K562 (cell line): ENCODE results near the gene GADD45GIP1. TPM values are rescaled to one million over a fixed set of nuclear protein-coding genes. Genes with fewer than 3 reads are reported as not detected.
A peak's percentile ranks its signal among the peaks of the same experiment; 100 is the strongest.

Experiments used
- DNMT1 ChIP-seq: fragments of 450-650 bp; IDR thresholded peaks from 2 replicates; pipeline ENCODE4 v1.6.1; 2016; ENCODE audit warnings: antibody characterized with exemption, mild to moderate bottlenecking
- HIVEP1 ChIP-seq: fragments of 250-450 bp; sonication (Bioruptor Pico); IDR thresholded peaks from 2 replicates; pipeline ENCODE4 v1.4.0; 2020; ENCODE audit warnings: mild to moderate bottlenecking
- IFI16 ChIP-seq: fragments of 250-450 bp; sonication (Bioruptor Pico); IDR thresholded peaks from 2 replicates; pipeline ENCODE4 v2.1.2; 2022; ENCODE audit warnings: mild to moderate bottlenecking, inconsistent platforms
- IRF2 ChIP-seq: sonication (generic); formaldehyde crosslinking; IDR thresholded peaks from 2 replicates; pipeline ENCODE4 v1.8.1; 2022; ENCODE audit warnings: mild to moderate bottlenecking, missing genetic modification reagents
- MXI1 ChIP-seq: IDR thresholded peaks from 2 replicates; pipeline ENCODE4 v1.6.1; 2011; ENCODE audit warnings: low read depth, mild to moderate bottlenecking, improper control_type of control experiment, low read length
- NR2C2 ChIP-seq, 2 experiments: fragments of 200-800 bp in 1 of 2; sonication (Bioruptor generic) in 1 of 2; sonication (generic) in 1 of 2; formaldehyde crosslinking in 1 of 2; IDR thresholded peaks; 2 replicates each; pipeline versions ENCODE4 v1.6.1 to v1.8.0; 2016 to 2022; ENCODE audit warnings: mild to moderate bottlenecking in 1 of 2, missing compliant biosample characterization in 1 of 2, missing genetic modification characterization in 1 of 2, missing genetic modification reagents in 1 of 2
- NUFIP1 ChIP-seq: fragments of 450-650 bp; IDR thresholded peaks from 2 replicates; pipeline ENCODE4 v1.6.1; 2018; ENCODE audit not compliant: partially characterized antibody
- PTRF ChIP-seq: fragments of 450-650 bp; IDR thresholded peaks from 2 replicates; pipeline ENCODE4 v1.6.1; 2016; ENCODE audit warnings: mild to moderate bottlenecking, missing genetic modification characterization, missing compliant biosample characterization
- SAP30 ChIP-seq: fragments of 200-600 bp; sonication (generic); IDR thresholded peaks from 2 replicates; pipeline ENCODE4 v1.6.1; 2012; ENCODE audit warnings: borderline replicate concordance, low read depth, mild to moderate bottlenecking, moderate library complexity, low read length, control low read depth, inconsistent platforms; ENCODE audit not compliant: insufficient read depth, poor library complexity, severe bottlenecking
- SIRT6 ChIP-seq: IDR thresholded peaks from one replicate; pipeline ENCODE4 v1.6.1; 2012; ENCODE audit warnings: low read depth, mild to moderate bottlenecking, control low read depth, inconsistent platforms, low read length, moderate library complexity
- TAF1 ChIP-seq: IDR thresholded peaks from 2 replicates; pipeline ENCODE4 v1.6.1; 2011; ENCODE audit warnings: mild to moderate bottlenecking, low read length, moderate library complexity; ENCODE audit not compliant: insufficient read depth, control insufficient read depth, severe bottlenecking; ENCODE audit errors: extremely low read depth
- ZNF212 ChIP-seq: fragments of 450-650 bp; formaldehyde crosslinking; IDR thresholded peaks from 2 replicates; pipeline ENCODE4 v1.4.0; 2020; ENCODE audit warnings: mild to moderate bottlenecking
- ZNF586 ChIP-seq: fragments of 450-650 bp; formaldehyde crosslinking; conservative IDR thresholded peaks from 2 replicates; pipeline ENCODE4 v1.4.0; 2020; ENCODE audit warnings: mild to moderate bottlenecking, moderate library complexity
- polyA plus RNA-seq, 8 experiments: library from polyadenylated mRNA; depleted of rRNA in 4 of 8; stranded (reverse) in 5 of 8; unstranded in 3 of 8; fragments of >200 nt; fragmentation: Nextera tagmentation in 2 of 8; fragmentation: Illumina TruSeq in 1 of 8; extraction: Ambion mirVana in 2 of 8; extraction: Trizol in 1 of 8; gene quantifications; 2 replicates each; pipeline versions ENCODE4 v1.2.1 to v1.2.3, GENCODE V29; 2011 to 2014; ENCODE audit warnings: inconsistent platforms in 1 of 8, missing spikeins in 1 of 8
- total RNA-seq, 7 experiments: library from RNA; depleted of rRNA in 6 of 7; stranded (reverse); fragments of >200 nt in 6 of 7; fragmentation: Illumina TruSeq in 2 of 7; extraction: Trizol in 2 of 7; gene quantifications; 2 replicates each; pipeline versions ENCODE4 v1.2.1 to v1.2.3, GENCODE V29; 2011 to 2021; ENCODE audit warnings: low replicate concordance in 1 of 7
- TF ChIP-seq, protein P1 (sequence below): sonication (generic); formaldehyde crosslinking; IDR thresholded peaks from 2 replicates; pipeline ENCODE4 v1.4.0; 2020; ENCODE audit warnings: mild to moderate bottlenecking, missing genetic modification reagents
- TF ChIP-seq, protein P2 (sequence below): sonication (generic); formaldehyde crosslinking; IDR thresholded peaks from 2 replicates; pipeline ENCODE4 v1.8.1; 2023; ENCODE audit warnings: mild to moderate bottlenecking, missing genetic modification reagents
- TF ChIP-seq, protein P3 (sequence below), 2 experiments: fragments of 450-650 bp in 1 of 2; sonication (generic) in 1 of 2; formaldehyde crosslinking; conservative IDR thresholded peaks; 2 replicates each; pipeline versions ENCODE4 v1.4.0 to v1.8.1; 2020 to 2022; ENCODE audit warnings: mild to moderate bottlenecking in 1 of 2, missing genetic modification reagents in 1 of 2
- TF ChIP-seq, protein P4 (sequence below): IDR thresholded peaks from 2 replicates; pipeline ENCODE4 v1.6.1; 2014; ENCODE audit warnings: antibody characterized with exemption
- TF ChIP-seq, protein P5 (sequence below): sonication (generic); formaldehyde crosslinking; IDR thresholded peaks from 2 replicates; pipeline ENCODE4 v1.8.0; 2022; ENCODE audit warnings: mild to moderate bottlenecking, missing genetic modification reagents
- TF ChIP-seq, protein P6 (sequence below): fragments of 250-450 bp; sonication (Bioruptor Pico); IDR thresholded peaks from 2 replicates; pipeline ENCODE4 v1.8.0; 2022; ENCODE audit warnings: inconsistent platforms, mild to moderate bottlenecking, moderate library complexity, borderline replicate concordance

Gene GADD45GIP1
- total and polyA plus RNA-seq, 9 of the 15 experiments (the other 6 are each of a cell fraction or from before 2014, with no cell fraction given): 5.1 to 161 (median 29.2) TPM

DNA sequence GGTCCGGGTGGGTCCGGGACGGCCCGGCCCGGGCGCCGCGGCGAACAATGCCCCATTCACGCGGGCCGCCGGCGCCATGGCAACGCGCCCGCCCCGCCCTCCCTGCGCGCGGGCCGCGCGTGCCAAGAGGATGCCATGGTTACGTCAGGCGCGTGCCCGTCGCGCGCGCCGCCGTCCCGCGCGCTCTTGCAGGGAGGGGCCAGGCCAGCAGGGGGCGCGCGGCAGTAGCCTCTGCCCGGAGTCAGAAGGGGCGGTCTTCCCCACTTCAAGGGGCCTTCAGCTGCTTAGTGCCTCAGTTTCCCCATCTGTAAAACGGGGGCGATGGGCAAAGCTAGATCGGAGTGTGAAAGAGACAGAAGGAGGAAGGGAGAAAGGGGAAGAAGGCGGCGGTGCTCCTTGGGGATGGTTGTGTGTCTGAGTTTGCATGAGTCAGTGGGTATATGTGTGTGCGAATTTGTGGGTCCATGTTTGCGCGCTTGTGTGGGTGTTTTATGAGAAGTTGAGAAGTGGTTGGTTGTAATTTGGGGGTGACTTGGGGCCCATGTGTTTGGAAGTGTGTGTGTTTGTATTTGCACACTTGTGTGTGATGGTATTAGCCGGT, 26.6 kb upstream of the GADD45GIP1 start (continued):
- TF ChIP-seq, protein P1, sequence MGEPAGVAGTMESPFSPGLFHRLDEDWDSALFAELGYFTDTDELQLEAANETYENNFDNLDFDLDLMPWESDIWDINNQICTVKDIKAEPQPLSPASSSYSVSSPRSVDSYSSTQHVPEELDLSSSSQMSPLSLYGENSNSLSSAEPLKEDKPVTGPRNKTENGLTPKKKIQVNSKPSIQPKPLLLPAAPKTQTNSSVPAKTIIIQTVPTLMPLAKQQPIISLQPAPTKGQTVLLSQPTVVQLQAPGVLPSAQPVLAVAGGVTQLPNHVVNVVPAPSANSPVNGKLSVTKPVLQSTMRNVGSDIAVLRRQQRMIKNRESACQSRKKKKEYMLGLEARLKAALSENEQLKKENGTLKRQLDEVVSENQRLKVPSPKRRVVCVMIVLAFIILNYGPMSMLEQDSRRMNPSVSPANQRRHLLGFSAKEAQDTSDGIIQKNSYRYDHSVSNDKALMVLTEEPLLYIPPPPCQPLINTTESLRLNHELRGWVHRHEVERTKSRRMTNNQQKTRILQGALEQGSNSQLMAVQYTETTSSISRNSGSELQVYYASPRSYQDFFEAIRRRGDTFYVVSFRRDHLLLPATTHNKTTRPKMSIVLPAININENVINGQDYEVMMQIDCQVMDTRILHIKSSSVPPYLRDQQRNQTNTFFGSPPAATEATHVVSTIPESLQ: no peak
- TF ChIP-seq HIVEP1: no peak
- TF ChIP-seq PTRF (tag): no peak
- TF ChIP-seq IRF2 (CRISPR knock-in tag): no peak
- TF ChIP-seq, protein P2, sequence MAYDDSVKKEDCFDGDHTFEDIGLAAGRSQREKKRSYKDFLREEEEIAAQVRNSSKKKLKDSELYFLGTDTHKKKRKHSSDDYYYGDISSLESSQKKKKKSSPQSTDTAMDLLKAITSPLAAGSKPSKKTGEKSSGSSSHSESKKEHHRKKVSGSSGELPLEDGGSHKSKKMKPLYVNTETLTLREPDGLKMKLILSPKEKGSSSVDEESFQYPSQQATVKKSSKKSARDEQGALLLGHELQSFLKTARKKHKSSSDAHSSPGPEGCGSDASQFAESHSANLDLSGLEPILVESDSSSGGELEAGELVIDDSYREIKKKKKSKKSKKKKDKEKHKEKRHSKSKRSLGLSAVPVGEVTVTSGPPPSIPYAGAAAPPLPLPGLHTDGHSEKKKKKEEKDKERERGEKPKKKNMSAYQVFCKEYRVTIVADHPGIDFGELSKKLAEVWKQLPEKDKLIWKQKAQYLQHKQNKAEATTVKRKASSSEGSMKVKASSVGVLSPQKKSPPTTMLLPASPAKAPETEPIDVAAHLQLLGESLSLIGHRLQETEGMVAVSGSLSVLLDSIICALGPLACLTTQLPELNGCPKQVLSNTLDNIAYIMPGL (CRISPR knock-in tag): peak; percentile 92; the same call in 1 of the 2 replicates
- TF ChIP-seq SAP30: no peak
- TF ChIP-seq, protein P3, sequence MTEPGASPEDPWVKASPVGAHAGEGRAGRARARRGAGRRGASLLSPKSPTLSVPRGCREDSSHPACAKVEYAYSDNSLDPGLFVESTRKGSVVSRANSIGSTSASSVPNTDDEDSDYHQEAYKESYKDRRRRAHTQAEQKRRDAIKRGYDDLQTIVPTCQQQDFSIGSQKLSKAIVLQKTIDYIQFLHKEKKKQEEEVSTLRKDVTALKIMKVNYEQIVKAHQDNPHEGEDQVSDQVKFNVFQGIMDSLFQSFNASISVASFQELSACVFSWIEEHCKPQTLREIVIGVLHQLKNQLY (CRISPR knock-in tag; conservative IDR thresholded peaks at IDR 0.05): no peak; a peak in 1 of 4 replicates
- no peak for TF ChIP-seq DNMT1
- TF ChIP-seq ZNF586 (CRISPR knock-in tag): no peak
- no peak for TF ChIP-seq NR2C2 (CRISPR knock-in tag; IDR thresholded peaks at IDR 0.05)
- TF ChIP-seq NR2C2 (tag; IDR thresholded peaks at IDR 0.05): no peak; the same call in 1 of the 2 replicates
- TF ChIP-seq MXI1: no peak
- TF ChIP-seq, protein P4, sequence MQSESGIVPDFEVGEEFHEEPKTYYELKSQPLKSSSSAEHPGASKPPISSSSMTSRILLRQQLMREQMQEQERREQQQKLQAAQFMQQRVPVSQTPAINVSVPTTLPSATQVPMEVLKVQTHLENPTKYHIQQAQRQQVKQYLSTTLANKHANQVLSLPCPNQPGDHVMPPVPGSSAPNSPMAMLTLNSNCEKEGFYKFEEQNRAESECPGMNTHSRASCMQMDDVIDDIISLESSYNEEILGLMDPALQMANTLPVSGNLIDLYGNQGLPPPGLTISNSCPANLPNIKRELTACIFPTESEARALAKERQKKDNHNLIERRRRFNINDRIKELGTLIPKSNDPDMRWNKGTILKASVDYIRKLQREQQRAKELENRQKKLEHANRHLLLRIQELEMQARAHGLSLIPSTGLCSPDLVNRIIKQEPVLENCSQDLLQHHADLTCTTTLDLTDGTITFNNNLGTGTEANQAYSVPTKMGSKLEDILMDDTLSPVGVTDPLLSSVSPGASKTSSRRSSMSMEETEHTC: no peak
- no peak for TF ChIP-seq ZNF212 (CRISPR knock-in tag)
- TF ChIP-seq, protein P5, sequence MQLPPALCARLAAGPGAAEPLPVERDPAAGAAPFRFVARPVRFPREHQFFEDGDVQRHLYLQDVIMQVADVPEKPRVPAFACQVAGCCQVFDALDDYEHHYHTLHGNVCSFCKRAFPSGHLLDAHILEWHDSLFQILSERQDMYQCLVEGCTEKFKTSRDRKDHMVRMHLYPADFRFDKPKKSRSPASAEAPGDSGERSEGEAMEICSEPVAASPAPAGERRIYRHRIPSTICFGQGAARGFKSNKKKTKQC (CRISPR knock-in tag): no peak
- TF ChIP-seq, protein P6, sequence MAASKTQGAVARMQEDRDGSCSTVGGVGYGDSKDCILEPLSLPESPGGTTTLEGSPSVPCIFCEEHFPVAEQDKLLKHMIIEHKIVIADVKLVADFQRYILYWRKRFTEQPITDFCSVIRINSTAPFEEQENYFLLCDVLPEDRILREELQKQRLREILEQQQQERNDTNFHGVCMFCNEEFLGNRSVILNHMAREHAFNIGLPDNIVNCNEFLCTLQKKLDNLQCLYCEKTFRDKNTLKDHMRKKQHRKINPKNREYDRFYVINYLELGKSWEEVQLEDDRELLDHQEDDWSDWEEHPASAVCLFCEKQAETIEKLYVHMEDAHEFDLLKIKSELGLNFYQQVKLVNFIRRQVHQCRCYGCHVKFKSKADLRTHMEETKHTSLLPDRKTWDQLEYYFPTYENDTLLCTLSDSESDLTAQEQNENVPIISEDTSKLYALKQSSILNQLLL: no peak
- no peak for TF ChIP-seq SIRT6
- TF ChIP-seq TAF1: no peak
- TF ChIP-seq IFI16 (CRISPR knock-in tag): no peak
- TF ChIP-seq NUFIP1: no peak
